H9 (cell line): ENCODE measurements around the gene TCERG1L. TPM values are rescaled to one million over a fixed set of nuclear protein-coding genes. Genes with fewer than 3 reads are reported as not detected.

Experiments used
- DNase-seq: peaks from one replicate; pipeline ENCODE4 v3.0.0-alpha.2; 2017
- H2AFZ ChIP-seq: one replicate; pipeline ENCODE4 v1.6.1; 2013; ENCODE audit warnings: mild to moderate bottlenecking, low read length, control low read depth, moderate library complexity
- H2AK5ac ChIP-seq: 2 replicates; pipeline ENCODE4 v1.6.1; 2013; ENCODE audit warnings: low read length, control low read depth, mixed read lengths; ENCODE audit not compliant: insufficient read length
- H2BK120ac ChIP-seq: one replicate; pipeline ENCODE4 v1.6.1; 2013; ENCODE audit warnings: low read depth, mild to moderate bottlenecking, low read length, control low read depth, inconsistent platforms; ENCODE audit not compliant: poor library complexity, severe bottlenecking
- H2BK12ac ChIP-seq: 2 replicates; pipeline ENCODE4 v1.6.1; 2013; ENCODE audit warnings: low read length, control low read depth, mixed read lengths, low read depth; ENCODE audit not compliant: insufficient read length
- H2BK15ac ChIP-seq: 2 replicates; pipeline ENCODE4 v1.6.1; 2013; ENCODE audit warnings: low read depth, low read length, control low read depth
- H2BK20ac ChIP-seq: one replicate; pipeline ENCODE4 v1.6.1; 2013; ENCODE audit warnings: low read depth, mild to moderate bottlenecking, low read length, control low read depth, inconsistent platforms; ENCODE audit not compliant: poor library complexity, severe bottlenecking
- H2BK5ac ChIP-seq: 2 replicates; pipeline ENCODE4 v1.6.1; 2013; ENCODE audit warnings: low read length, control low read depth, mixed read lengths; ENCODE audit not compliant: insufficient read length
- H3K14ac ChIP-seq: 2 replicates; pipeline ENCODE4 v1.6.1; 2013; ENCODE audit warnings: low read length, control low read depth; ENCODE audit not compliant: insufficient read depth
- H3K18ac ChIP-seq: 2 replicates; pipeline ENCODE4 v1.6.1; 2013; ENCODE audit warnings: low read depth, mild to moderate bottlenecking, mixed read lengths, low read length, control low read depth; ENCODE audit not compliant: insufficient read length
- H3K23ac ChIP-seq: 2 replicates; pipeline ENCODE4 v1.6.1; 2013; ENCODE audit warnings: low read length, control low read depth, mixed read lengths, low read depth; ENCODE audit not compliant: insufficient read length
- H3K23me2 ChIP-seq: 2 replicates; pipeline ENCODE4 v1.6.1; 2013; ENCODE audit warnings: low read depth, mild to moderate bottlenecking, mixed read lengths, low read length, control low read depth; ENCODE audit not compliant: insufficient read length, poor library complexity, severe bottlenecking
- H3K27ac ChIP-seq: 2 replicates; pipeline ENCODE4 v1.5.1; 2013; ENCODE audit warnings: low read length, control low read depth, mixed read lengths, low read depth; ENCODE audit not compliant: insufficient read length
- H3K27me3 ChIP-seq: 2 replicates; pipeline ENCODE4 v1.6.1; 2013; ENCODE audit warnings: low read length, control low read depth, inconsistent platforms; ENCODE audit not compliant: insufficient read depth
- H3K4ac ChIP-seq: 2 replicates; pipeline ENCODE4 v1.6.1; 2013; ENCODE audit warnings: low read depth, mild to moderate bottlenecking, control low read depth, inconsistent platforms, low read length, moderate library complexity
- H3K4me1 ChIP-seq: 2 replicates; pipeline ENCODE4 v1.6.1; 2013; ENCODE audit warnings: low read length, control low read depth, inconsistent platforms; ENCODE audit not compliant: insufficient read depth
- H3K4me2 ChIP-seq: 2 replicates; pipeline ENCODE4 v1.6.1; 2013; ENCODE audit warnings: low read length, control low read depth, mixed read lengths; ENCODE audit not compliant: insufficient read length, insufficient read depth
- H3K56ac ChIP-seq: 2 replicates; pipeline ENCODE4 v1.6.1; 2013; ENCODE audit warnings: low read depth, mild to moderate bottlenecking, mixed read lengths, low read length, control low read depth; ENCODE audit not compliant: insufficient read length
- H3K79me1 ChIP-seq: 2 replicates; pipeline ENCODE4 v1.6.1; 2013; ENCODE audit warnings: low read depth, mild to moderate bottlenecking, moderate library complexity, low read length, control low read depth, inconsistent platforms; ENCODE audit not compliant: insufficient read depth, poor library complexity, severe bottlenecking
- H3K79me2 ChIP-seq: 2 replicates; pipeline ENCODE4 v1.6.1; 2013; ENCODE audit warnings: low read length, control low read depth, inconsistent platforms; ENCODE audit not compliant: insufficient read depth
- H3K9ac ChIP-seq: 2 replicates; pipeline ENCODE4 v1.6.1; 2013; ENCODE audit warnings: low read length, control low read depth, mixed read lengths; ENCODE audit not compliant: insufficient read length; ENCODE audit errors: extremely low read depth
- H3K9me3 ChIP-seq: one replicate; pipeline ENCODE4 v1.6.1; 2013; ENCODE audit warnings: low read depth, low read length, inconsistent platforms; ENCODE audit not compliant: control insufficient read depth
- H3T11ph ChIP-seq: one replicate; pipeline ENCODE4 v1.6.1; 2013; ENCODE audit warnings: mild to moderate bottlenecking, low read length, control low read depth, inconsistent platforms
- H4K20me1 ChIP-seq: one replicate; pipeline ENCODE4 v1.6.1; 2013; ENCODE audit not compliant: control insufficient read depth, insufficient read length, insufficient read depth
- H4K5ac ChIP-seq: 2 replicates; pipeline ENCODE4 v1.6.1; 2013; ENCODE audit warnings: low read depth, mild to moderate bottlenecking, mixed read lengths, low read length, control low read depth; ENCODE audit not compliant: insufficient read length
- H4K8ac ChIP-seq: replicated peaks from 2 replicates; pipeline ENCODE4 v1.6.1; 2013; ENCODE audit warnings: low read length, control low read depth, mixed read lengths, low read depth; ENCODE audit not compliant: insufficient read length
- H4K91ac ChIP-seq: 2 replicates; pipeline ENCODE4 v1.6.1; 2013; ENCODE audit warnings: low read depth, mild to moderate bottlenecking, moderate library complexity, mixed read lengths, low read length, control low read depth; ENCODE audit not compliant: insufficient read length
- H3K27ac Mint-ChIP-seq, 3 experiments: 2 replicates in 2 of 3; 3 replicates in 1 of 3; pipeline ENCODE4 v1.8.0; 2020 to 2021; ENCODE audit warnings: mixed read lengths in 3 of 3, mild to moderate bottlenecking in 1 of 3, moderate library complexity in 1 of 3
- H3K27me3 Mint-ChIP-seq: 2 replicates; pipeline ENCODE4 v1.8.0; 2021; ENCODE audit warnings: low read depth, mild to moderate bottlenecking, moderate library complexity, mixed read lengths
- H3K36me3 Mint-ChIP-seq, 3 experiments: 2 replicates in 2 of 3; 3 replicates in 1 of 3; pipeline ENCODE4 v1.8.0; 2020 to 2021; ENCODE audit warnings: low read depth in 3 of 3, mixed read lengths in 3 of 3; ENCODE audit not compliant: insufficient read depth in 1 of 3
- H3K4me1 Mint-ChIP-seq, 2 experiments: 2 replicates each; pipeline ENCODE4 v1.8.0; 2020; ENCODE audit warnings: mixed read lengths in 2 of 2
- H3K4me3 Mint-ChIP-seq, 2 experiments: 2 replicates in 1 of 2; 3 replicates in 1 of 2; pipeline ENCODE4 v1.8.0; 2020 to 2021; ENCODE audit warnings: mild to moderate bottlenecking in 2 of 2, mixed read lengths in 2 of 2, moderate library complexity in 1 of 2
- H3K9me3 Mint-ChIP-seq, 2 experiments: 2 replicates in 1 of 2; 3 replicates in 1 of 2; pipeline ENCODE4 v1.8.0; 2020; ENCODE audit warnings: mild to moderate bottlenecking in 2 of 2, mixed read lengths in 2 of 2, moderate library complexity in 1 of 2
- WGBS: extraction: QIAGEN DNeasy Blood & Tissue Kit; methylation state at CpG from one replicate; pipeline ENCODE4 v1.1.7; 2013; ENCODE audit warnings: missing lambda C conversion rate, low lambda C conversion rate, mixed read lengths; ENCODE audit not compliant: insufficient read length; ENCODE audit errors: extremely low coverage; 5-methylcytosine and 5-hydroxymethylcytosine counted together
- total RNA-seq: library from RNA; stranded (reverse); gene quantifications from 2 replicates; pipeline ENCODE4 v1.2.1, GENCODE V29; 2021
- TF ChIP-seq, protein P1 (sequence below): fragments of 200-600 bp; sonication (generic); conservative IDR thresholded peaks from 3 replicates; pipeline ENCODE4 v1.8.0; 2021; ENCODE audit warnings: antibody characterized with exemption, mild to moderate bottlenecking

The TCERG1L gene
- total RNA-seq, 1 experiment from 2014 or later: 3.3 TPM

GRCh38 chr10:131246089-131246488, 65.4 kb downstream of the TCERG1L start:
- H3K18ac ChIP-seq: no peak overlapping the region
- no peak overlapping the region for H3T11ph ChIP-seq
- no peak overlapping the region for H3K4ac ChIP-seq
- H3K27me3 ChIP-seq: no peaks in the 10 kb centered on the region
- no peaks in the 10 kb centered on the region for H3K9me3 ChIP-seq
- no peaks in the 10 kb centered on the region; the same call in 1 of the 2 replicates for H3K4me1 ChIP-seq
- no peaks in the 10 kb centered on the region for H3K79me2 ChIP-seq
- no peak for DNase-seq
- H3K4me1 Mint-ChIP-seq: peaks cover 23 to 29% of the 10 kb centered on the region in 2 experiments
- H3K27ac Mint-ChIP-seq: no peak overlapping the region
- H3K4me3 Mint-ChIP-seq: no peak overlapping the region
- no peak overlapping the region for H3K4me2 ChIP-seq
- no CpG with 5 or more reads among the region's 4 CpGs for WGBS
- H3K9ac ChIP-seq: no peak overlapping the region
- no peak overlapping the region for H2AFZ ChIP-seq
- H3K79me1 ChIP-seq: no peaks in the 10 kb centered on the region
- H2BK12ac ChIP-seq: no peak overlapping the region
- no peak overlapping the region for H2AK5ac ChIP-seq
- no peaks in the 10 kb centered on the region for H3K27me3 Mint-ChIP-seq
- no peaks in the 10 kb centered on the region for H3K23me2 ChIP-seq
- H3K56ac ChIP-seq: no peak overlapping the region
- no peaks in the 10 kb centered on the region for H3K36me3 Mint-ChIP-seq
- H2BK20ac ChIP-seq: no peak overlapping the region
- H2BK15ac ChIP-seq: no peak overlapping the region
- H4K8ac ChIP-seq: no peak overlapping the region
- no peaks in the 10 kb centered on the region for H3K9me3 Mint-ChIP-seq
- H3K23ac ChIP-seq: no peak overlapping the region
- H2BK120ac ChIP-seq: no peak overlapping the region
- no peaks in the 10 kb centered on the region for H4K20me1 ChIP-seq
- no peak overlapping the region for H2BK5ac ChIP-seq
- H4K91ac ChIP-seq: no peak overlapping the region
- H3K14ac ChIP-seq: no peak overlapping the region; the same call in 1 of the 2 replicates
- no peak overlapping the region for H4K5ac ChIP-seq
- H3K27ac ChIP-seq: no peak overlapping the region
- TF ChIP-seq, protein P1, sequence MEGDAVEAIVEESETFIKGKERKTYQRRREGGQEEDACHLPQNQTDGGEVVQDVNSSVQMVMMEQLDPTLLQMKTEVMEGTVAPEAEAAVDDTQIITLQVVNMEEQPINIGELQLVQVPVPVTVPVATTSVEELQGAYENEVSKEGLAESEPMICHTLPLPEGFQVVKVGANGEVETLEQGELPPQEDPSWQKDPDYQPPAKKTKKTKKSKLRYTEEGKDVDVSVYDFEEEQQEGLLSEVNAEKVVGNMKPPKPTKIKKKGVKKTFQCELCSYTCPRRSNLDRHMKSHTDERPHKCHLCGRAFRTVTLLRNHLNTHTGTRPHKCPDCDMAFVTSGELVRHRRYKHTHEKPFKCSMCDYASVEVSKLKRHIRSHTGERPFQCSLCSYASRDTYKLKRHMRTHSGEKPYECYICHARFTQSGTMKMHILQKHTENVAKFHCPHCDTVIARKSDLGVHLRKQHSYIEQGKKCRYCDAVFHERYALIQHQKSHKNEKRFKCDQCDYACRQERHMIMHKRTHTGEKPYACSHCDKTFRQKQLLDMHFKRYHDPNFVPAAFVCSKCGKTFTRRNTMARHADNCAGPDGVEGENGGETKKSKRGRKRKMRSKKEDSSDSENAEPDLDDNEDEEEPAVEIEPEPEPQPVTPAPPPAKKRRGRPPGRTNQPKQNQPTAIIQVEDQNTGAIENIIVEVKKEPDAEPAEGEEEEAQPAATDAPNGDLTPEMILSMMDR: no peak
